DOHH2 (cell line): ENCODE results near the gene DLGAP3.

Experiments used
- EZH2phosphoT487 ChIP-seq: fragments of 200-600 bp; sonication (generic); IDR thresholded peaks from 2 replicates; pipeline ENCODE4 v1.6.1; 2017; ENCODE audit warnings: borderline replicate concordance, mild to moderate bottlenecking, antibody characterized with exemption, low read length, moderate library complexity, mixed read lengths
- TF ChIP-seq, protein P1 (sequence below): fragments of 200-600 bp; sonication (generic); IDR thresholded peaks from one replicate; pipeline ENCODE4 v1.5.1; 2014; ENCODE audit warnings: antibody characterized with exemption, mild to moderate bottlenecking, low read depth, low read length; ENCODE audit not compliant: poor library complexity, severe bottlenecking

GRCh38 chr1:34946211-34946610 is 16.8 kb upstream of the DLGAP3 start:
- TF ChIP-seq, protein P1, sequence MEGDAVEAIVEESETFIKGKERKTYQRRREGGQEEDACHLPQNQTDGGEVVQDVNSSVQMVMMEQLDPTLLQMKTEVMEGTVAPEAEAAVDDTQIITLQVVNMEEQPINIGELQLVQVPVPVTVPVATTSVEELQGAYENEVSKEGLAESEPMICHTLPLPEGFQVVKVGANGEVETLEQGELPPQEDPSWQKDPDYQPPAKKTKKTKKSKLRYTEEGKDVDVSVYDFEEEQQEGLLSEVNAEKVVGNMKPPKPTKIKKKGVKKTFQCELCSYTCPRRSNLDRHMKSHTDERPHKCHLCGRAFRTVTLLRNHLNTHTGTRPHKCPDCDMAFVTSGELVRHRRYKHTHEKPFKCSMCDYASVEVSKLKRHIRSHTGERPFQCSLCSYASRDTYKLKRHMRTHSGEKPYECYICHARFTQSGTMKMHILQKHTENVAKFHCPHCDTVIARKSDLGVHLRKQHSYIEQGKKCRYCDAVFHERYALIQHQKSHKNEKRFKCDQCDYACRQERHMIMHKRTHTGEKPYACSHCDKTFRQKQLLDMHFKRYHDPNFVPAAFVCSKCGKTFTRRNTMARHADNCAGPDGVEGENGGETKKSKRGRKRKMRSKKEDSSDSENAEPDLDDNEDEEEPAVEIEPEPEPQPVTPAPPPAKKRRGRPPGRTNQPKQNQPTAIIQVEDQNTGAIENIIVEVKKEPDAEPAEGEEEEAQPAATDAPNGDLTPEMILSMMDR, result no peak
- TF ChIP-seq EZH2phosphoT487, result no peak
